ENCODE measurements around the gene KRTAP4-16.

DNA sequence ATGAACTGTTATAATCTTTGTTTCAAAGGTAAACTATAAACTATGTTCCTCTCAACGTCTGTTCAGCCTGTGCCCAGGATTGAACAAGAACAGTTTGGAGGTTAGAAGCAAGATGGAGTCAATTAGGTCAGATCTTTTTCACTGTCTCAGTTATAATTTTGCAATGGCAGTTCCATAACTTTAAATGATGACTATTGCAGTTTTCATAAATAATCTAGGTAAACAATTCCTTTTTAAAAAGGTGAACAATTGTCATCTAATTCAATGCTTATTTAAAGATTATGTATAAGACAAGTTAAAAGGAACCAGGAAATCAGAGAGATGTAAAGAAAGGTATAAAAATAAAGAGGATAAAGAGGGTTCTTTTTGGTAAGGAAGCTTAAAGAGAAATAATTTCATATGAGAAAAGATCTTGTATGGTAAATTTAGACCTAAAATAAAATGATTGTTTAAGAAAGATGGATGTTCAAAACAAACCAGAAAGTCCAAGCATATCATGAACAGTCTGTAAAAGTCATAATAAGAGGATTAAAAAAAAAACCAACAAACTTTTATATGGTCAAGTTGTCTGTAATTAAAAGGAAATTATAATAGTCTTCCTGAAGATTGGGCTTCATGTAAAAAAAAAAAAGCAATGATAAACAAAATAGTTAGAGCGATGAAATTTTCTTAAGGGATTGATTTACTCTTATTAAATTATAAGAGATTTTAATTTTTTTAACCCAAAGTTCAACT, 9.3 kb upstream of the KRTAP4-16 start:
- TF ChIP-seq, protein P1, sequence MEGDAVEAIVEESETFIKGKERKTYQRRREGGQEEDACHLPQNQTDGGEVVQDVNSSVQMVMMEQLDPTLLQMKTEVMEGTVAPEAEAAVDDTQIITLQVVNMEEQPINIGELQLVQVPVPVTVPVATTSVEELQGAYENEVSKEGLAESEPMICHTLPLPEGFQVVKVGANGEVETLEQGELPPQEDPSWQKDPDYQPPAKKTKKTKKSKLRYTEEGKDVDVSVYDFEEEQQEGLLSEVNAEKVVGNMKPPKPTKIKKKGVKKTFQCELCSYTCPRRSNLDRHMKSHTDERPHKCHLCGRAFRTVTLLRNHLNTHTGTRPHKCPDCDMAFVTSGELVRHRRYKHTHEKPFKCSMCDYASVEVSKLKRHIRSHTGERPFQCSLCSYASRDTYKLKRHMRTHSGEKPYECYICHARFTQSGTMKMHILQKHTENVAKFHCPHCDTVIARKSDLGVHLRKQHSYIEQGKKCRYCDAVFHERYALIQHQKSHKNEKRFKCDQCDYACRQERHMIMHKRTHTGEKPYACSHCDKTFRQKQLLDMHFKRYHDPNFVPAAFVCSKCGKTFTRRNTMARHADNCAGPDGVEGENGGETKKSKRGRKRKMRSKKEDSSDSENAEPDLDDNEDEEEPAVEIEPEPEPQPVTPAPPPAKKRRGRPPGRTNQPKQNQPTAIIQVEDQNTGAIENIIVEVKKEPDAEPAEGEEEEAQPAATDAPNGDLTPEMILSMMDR (conservative IDR thresholded peaks at IDR 0.05; ENCODE audit: low read length) = no peak
- no peak for TF ChIP-seq EZH2phosphoT487 (IDR thresholded peaks at IDR 0.05; ENCODE audit: borderline replicate concordance)

All from Loucy (cell line).